Fibroblast of skin of back (primary cell): Measurements from ENCODE around the gene SPOPL. TPM values are rescaled to one million over a fixed set of nuclear protein-coding genes. Genes with fewer than 3 reads are reported as not detected.
"Not testable (repeated sequence)": the region's sequence is repeated elsewhere in the genome, so short reads cannot be mapped to it uniquely, and the experiment has no call there.

ENCODE experiments used
- DNase-seq: peaks from one replicate; pipeline ENCODE4 v3.0.0-alpha.2; 2013
- polyA plus RNA-seq, 2 experiments: library from polyadenylated mRNA; unstranded; fragments of 120-200 nt; gene quantifications; one replicate each; pipeline ENCODE4 v1.2.1, GENCODE V29; 2013; ENCODE audit not compliant: insufficient read length in 2 of 2

Gene SPOPL
- polyA plus RNA-seq (2013, experiment 1 of 2; ENCODE audit: insufficient read length): 8.0 TPM
- polyA plus RNA-seq (2013, experiment 2 of 2; ENCODE audit: insufficient read length): 10.7 TPM

- DNase-seq: peak; percentile 90
Measured at GRCh38 chr2:138501425-138502254, at the start of gene SPOPL. Gene SPOPL (plus strand): TSS chr2:138501770. CDS start chr2:138550217, 48,447 bp downstream.

- DNase-seq: no peak
Measured at GRCh38 chr2:138452324-138452723, 49.2 kb upstream of the SPOPL start.

- no peak for DNase-seq
Measured at GRCh38 chr2:138453815-138454214, 47.8 kb upstream of the SPOPL start.

GRCh38 chr2:138454761-138455160 lies 46.8 kb upstream of the SPOPL start:
- no peak for DNase-seq

GRCh38 chr2:138455275-138455674 lies 46.3 kb upstream of the SPOPL start:
- no peak for DNase-seq

GRCh38 chr2:138455691-138456090 lies 45.9 kb upstream of the SPOPL start:
- DNase-seq: no peak

GRCh38 chr2:138462689-138463088 lies 38.9 kb upstream of the SPOPL start:
- not testable (repeated sequence) for DNase-seq

GRCh38 chr2:138468617-138469016 lies 33.0 kb upstream of the SPOPL start:
- no peak for DNase-seq

- no peak for DNase-seq
Measured at GRCh38 chr2:138469411-138469810, 32.2 kb upstream of the SPOPL start.

- no peak for DNase-seq
Measured at GRCh38 chr2:138470941-138471340, 30.6 kb upstream of the SPOPL start.

- DNase-seq: peak; percentile 27
Measured at GRCh38 chr2:138474100-138474825, 27.3 kb upstream of the SPOPL start.

- DNase-seq: peak; percentile 17
Measured at GRCh38 chr2:138475277-138475776, 26.2 kb upstream of the SPOPL start.

GRCh38 chr2:138476186-138476585 lies 25.4 kb upstream of the SPOPL start:
- DNase-seq: no peak

GRCh38 chr2:138476940-138477339 lies 24.6 kb upstream of the SPOPL start:
- no peak for DNase-seq

GRCh38 chr2:138482796-138483195 lies 18.8 kb upstream of the SPOPL start:
- not testable (repeated sequence) for DNase-seq

GRCh38 chr2:138485019-138485418 lies 16.6 kb upstream of the SPOPL start:
- DNase-seq: no peak

GRCh38 chr2:138486363-138487198 lies 15.0 kb upstream of the SPOPL start:
- DNase-seq: no peak

- DNase-seq: no peak
Measured at GRCh38 chr2:138490673-138491494, 10.7 kb upstream of the SPOPL start.

GRCh38 chr2:138491495-138491862 lies 10.1 kb upstream of the SPOPL start:
- DNase-seq: no peak

- DNase-seq: no peak
Measured at GRCh38 chr2:138492160-138492559, 9.4 kb upstream of the SPOPL start.

GRCh38 chr2:138493334-138493733 lies 8.2 kb upstream of the SPOPL start:
- DNase-seq: peak; percentile 41
